22Rv1 (cell line): Measurements from ENCODE around the gene C9orf78.

Source experiments
- H3K27ac ChIP-seq: fragments of 450-650 bp; 2 replicates; pipeline ENCODE4 v1.5.1; 2017
- CTCF ChIP-seq: fragments of 450-650 bp; IDR thresholded peaks from 2 replicates; pipeline ENCODE4 v1.5.1; 2017; ENCODE audit warnings: mild to moderate bottlenecking
- ZFX ChIP-seq: fragments of 450-650 bp; IDR thresholded peaks from 2 replicates; pipeline ENCODE4 v1.6.1; 2017; ENCODE audit warnings: antibody characterized with exemption, borderline replicate concordance

The C9orf78 gene, protein sequence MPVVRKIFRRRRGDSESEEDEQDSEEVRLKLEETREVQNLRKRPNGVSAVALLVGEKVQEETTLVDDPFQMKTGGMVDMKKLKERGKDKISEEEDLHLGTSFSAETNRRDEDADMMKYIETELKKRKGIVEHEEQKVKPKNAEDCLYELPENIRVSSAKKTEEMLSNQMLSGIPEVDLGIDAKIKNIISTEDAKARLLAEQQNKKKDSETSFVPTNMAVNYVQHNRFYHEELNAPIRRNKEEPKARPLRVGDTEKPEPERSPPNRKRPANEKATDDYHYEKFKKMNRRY

GRCh38 chr9:129835128-129835859, at the start of gene C9orf78, which contains the start of gene USP20:
Gene C9orf78, minus strand, starts transcription at chr9:129835275. Its CDS starts 54 bp downstream, at chr9:129835221.
Gene USP20, plus strand, starts transcription at chr9:129835458. Its CDS starts 17,098 bp downstream, at chr9:129852556.
- H3K27ac ChIP-seq, result peak within 1 kb of the TSS; percentile 65
- no peak for TF ChIP-seq ZFX

- TF ChIP-seq CTCF (no peak), ZFX (no peak)
- peak overlapping the region; percentile 87 for H3K27ac ChIP-seq
These were observed 49.3 kb upstream of the C9orf78 start for GRCh38 chr9:129884220-129885017.

- H3K27ac ChIP-seq, result no peak overlapping the region
- TF ChIP-seq CTCF (no peak), ZFX (no peak)
These were observed 46.7 kb upstream of the C9orf78 start for GRCh38 chr9:129881547-129882324.

DNA sequence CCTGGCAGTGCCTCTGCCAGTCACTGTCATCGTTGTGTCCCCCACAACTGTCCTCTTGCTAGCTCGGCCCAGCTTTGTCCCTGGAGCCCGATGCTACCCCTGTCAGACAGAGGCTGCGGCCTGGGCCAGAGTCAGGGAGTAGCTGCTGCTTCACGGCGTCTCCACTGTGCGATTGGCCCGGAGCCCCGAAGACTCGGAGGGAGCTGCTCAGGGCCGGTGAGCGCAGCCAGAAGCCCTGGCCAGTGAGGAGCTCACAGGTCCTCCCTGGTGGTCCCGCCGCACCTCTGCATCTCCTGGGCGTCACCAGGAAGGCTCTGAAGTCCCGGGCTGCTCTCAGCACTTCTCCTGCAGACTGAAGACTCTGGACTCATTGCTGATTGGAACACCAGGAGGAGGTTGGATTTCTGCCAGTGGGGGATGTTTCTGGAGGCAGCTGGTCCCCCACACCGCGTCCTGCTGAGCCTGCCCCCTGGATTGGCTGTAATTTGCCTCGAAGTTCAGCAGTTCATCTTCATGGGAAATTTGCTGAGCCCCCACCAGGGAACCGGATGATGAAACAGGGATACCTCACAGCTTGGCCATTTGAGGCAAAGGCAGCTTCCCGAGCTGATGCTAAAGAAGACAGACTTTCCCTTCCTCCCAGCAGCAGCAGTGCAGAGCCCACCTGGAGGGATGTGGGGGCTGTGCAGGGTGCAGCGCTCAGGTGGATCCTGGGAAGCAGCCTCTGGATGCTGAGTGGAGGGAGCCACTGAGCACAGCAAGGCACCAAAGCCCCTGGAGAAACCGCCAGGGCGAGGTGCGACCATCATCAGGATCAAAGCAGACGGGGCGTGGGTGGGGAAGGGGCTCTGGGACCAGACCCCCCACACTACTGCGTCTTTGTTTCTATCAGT, 45.8 kb upstream of the C9orf78 start:
- H3K27ac ChIP-seq, result no peak overlapping the region
- TF ChIP-seq ZFX (no peak), CTCF (no peak)

- TF ChIP-seq ZFX (no peak), CTCF (no peak)
- H3K27ac ChIP-seq, result no peak overlapping the region
These were observed 45.0 kb upstream of the C9orf78 start for GRCh38 chr9:129879991-129880653.

GRCh38 chr9:129879103-129879699, 44.1 kb upstream of the C9orf78 start:
- TF ChIP-seq CTCF (no peak), ZFX (no peak)
- no peak overlapping the region for H3K27ac ChIP-seq
